HepG2 (cell line): ENCODE results near the gene TRIM62.

ENCODE experiments used
- ATF7 ChIP-seq, 2 experiments: fragments of 450-650 bp in 1 of 2; sonication (generic) in 1 of 2; formaldehyde crosslinking in 1 of 2; IDR thresholded peaks; 2 replicates each; pipeline versions ENCODE4 v1.4.0 to v1.6.1; 2016 to 2020; ENCODE audit warnings: antibody characterized with exemption in 1 of 2, mild to moderate bottlenecking in 1 of 2, missing genetic modification reagents in 1 of 2
- POLR2A ChIP-seq, 2 experiments: IDR thresholded peaks; 2 replicates each; pipeline ENCODE4 v1.6.1; 2011; ENCODE audit warnings: low read depth in 2 of 2, low read length in 2 of 2, mild to moderate bottlenecking in 1 of 2, moderate library complexity in 1 of 2; ENCODE audit not compliant: insufficient read depth in 1 of 2
- ZFP36L2 ChIP-seq: sonication (generic); formaldehyde crosslinking; IDR thresholded peaks from 2 replicates; pipeline ENCODE4 v1.4.0; 2020; ENCODE audit warnings: missing genetic modification reagents
- ZHX1 ChIP-seq: sonication (generic); formaldehyde crosslinking; IDR thresholded peaks from 2 replicates; pipeline ENCODE4 v1.8.1; 2022; ENCODE audit warnings: low read depth, mild to moderate bottlenecking, missing genetic modification reagents
- ZNF143 ChIP-seq: sonication (generic); formaldehyde crosslinking; IDR thresholded peaks from 2 replicates; pipeline ENCODE4 v1.4.0; 2020; ENCODE audit warnings: missing genetic modification reagents
- ZNF224 ChIP-seq: sonication (generic); formaldehyde crosslinking; IDR thresholded peaks from 2 replicates; pipeline ENCODE4 v1.5.0; 2020; ENCODE audit warnings: mild to moderate bottlenecking, missing genetic modification reagents
- ZZZ3 ChIP-seq: sonication (generic); formaldehyde crosslinking; IDR thresholded peaks from 2 replicates; pipeline ENCODE4 v1.4.0; 2020; ENCODE audit warnings: missing genetic modification reagents, mild to moderate bottlenecking, borderline replicate concordance

- no peak for TF ChIP-seq POLR2A (IDR thresholded peaks at IDR 0.05; ENCODE audit: insufficient read depth in 1 of 2, low read depth in 2 of 2, low read length in 2 of 2)
- TF ChIP-seq ZZZ3 = no peak
- TF ChIP-seq ZFP36L2 (CRISPR knock-in tag) = no peak
- no peak for TF ChIP-seq ATF7 (IDR thresholded peaks at IDR 0.05)
- TF ChIP-seq ATF7 (CRISPR knock-in tag; IDR thresholded peaks at IDR 0.05) = no peak
- TF ChIP-seq ZHX1 (CRISPR knock-in tag) = no peak
- TF ChIP-seq ZNF143 (CRISPR knock-in tag) = no peak
- no peak for TF ChIP-seq ZNF224 (CRISPR knock-in tag)
Measured at GRCh38 chr1:33140153-33141149, 41.4 kb downstream of the TRIM62 start.
